AG04449 (cell line): Measurements from ENCODE around the gene MBD2.

Experiments
- CTCF ChIA-PET: fragments of 350-600 bp; formaldehyde crosslinking; extraction: SDS; loops from one replicate; lab custom pipeline; 2021; ENCODE audit warnings: antibody characterized with exemption; lab: Yijun Ruan, JAX
- POLR2A ChIA-PET: fragments of 400-600, 350-600 bp; formaldehyde crosslinking; extraction: SDS; loops from one replicate; lab custom pipeline; 2020; ENCODE audit warnings: antibody characterized with exemption, inconsistent platforms; lab: Yijun Ruan, JAX
- DNase-seq: peaks from one replicate; pipeline ENCODE4 v3.0.0-alpha.2; 2010; ENCODE audit warnings: low read depth, low spot score
- H3K4me3 ChIP-seq: 2 replicates; pipeline ENCODE4 v1.5.1; 2011; ENCODE audit warnings: low read depth, mild to moderate bottlenecking, control low read depth, low read length
- TF ChIP-seq, protein P1 (sequence below): IDR thresholded peaks from one replicate; pipeline ENCODE4 v1.5.1; 2011; ENCODE audit warnings: mild to moderate bottlenecking, moderate library complexity, low read length, control low read depth, inconsistent platforms; ENCODE audit not compliant: insufficient read depth; ENCODE audit errors: missing control alignments

MBD2 gene

DNA sequence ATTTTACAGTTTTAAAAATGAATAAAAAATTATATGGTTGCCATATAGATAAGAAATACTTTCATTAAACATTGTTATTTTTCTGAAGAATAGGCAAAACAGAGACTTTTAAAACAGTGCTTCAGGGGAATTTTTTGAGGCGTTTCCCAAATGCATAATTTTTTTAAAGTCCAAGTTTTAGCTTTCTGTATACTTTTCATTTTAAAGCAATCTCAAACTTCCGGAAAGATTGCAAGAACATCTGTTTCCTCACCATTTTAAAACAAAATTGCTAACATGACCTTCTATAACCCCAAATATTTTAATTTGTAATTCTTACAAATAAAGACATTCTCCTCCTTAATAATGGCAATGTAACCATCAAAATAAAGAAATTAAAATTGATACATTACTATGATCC, 15.1 kb upstream of the MBD2 start:
- H3K4me3 ChIP-seq = no peak overlapping the region
- ChIA-PET POLR2A (no interaction called here), CTCF (no interaction called here)

DNA sequence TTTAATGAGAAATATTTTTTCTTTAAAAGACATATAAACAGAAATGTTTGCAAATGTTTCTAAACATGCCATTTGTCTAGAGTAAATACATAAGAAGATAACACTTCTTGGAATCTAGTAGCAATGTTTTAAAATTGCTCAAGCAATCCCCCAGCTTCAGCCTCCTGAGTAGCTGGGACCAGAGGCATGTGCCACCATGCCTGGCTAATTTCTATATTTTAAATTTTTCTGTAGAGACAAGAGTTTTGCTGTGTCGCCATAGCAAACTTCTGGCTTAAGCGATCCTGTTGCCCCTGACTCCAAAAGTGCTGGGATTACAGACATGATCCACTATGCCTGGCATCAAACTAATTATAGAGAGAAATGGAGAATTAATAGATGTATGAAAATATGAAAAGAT, 14.6 kb upstream of the MBD2 start:
- no peak for DNase-seq
- H3K4me3 ChIP-seq = no peak overlapping the region
- ChIA-PET POLR2A (no interaction called here), CTCF (no interaction called here)
- TF ChIP-seq, protein P1, sequence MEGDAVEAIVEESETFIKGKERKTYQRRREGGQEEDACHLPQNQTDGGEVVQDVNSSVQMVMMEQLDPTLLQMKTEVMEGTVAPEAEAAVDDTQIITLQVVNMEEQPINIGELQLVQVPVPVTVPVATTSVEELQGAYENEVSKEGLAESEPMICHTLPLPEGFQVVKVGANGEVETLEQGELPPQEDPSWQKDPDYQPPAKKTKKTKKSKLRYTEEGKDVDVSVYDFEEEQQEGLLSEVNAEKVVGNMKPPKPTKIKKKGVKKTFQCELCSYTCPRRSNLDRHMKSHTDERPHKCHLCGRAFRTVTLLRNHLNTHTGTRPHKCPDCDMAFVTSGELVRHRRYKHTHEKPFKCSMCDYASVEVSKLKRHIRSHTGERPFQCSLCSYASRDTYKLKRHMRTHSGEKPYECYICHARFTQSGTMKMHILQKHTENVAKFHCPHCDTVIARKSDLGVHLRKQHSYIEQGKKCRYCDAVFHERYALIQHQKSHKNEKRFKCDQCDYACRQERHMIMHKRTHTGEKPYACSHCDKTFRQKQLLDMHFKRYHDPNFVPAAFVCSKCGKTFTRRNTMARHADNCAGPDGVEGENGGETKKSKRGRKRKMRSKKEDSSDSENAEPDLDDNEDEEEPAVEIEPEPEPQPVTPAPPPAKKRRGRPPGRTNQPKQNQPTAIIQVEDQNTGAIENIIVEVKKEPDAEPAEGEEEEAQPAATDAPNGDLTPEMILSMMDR = no peak

More for the DNA sequence above, 15.1 kb upstream of the MBD2 start:
- TF ChIP-seq, protein P1 = no peak
- DNase-seq = no peak

DNA sequence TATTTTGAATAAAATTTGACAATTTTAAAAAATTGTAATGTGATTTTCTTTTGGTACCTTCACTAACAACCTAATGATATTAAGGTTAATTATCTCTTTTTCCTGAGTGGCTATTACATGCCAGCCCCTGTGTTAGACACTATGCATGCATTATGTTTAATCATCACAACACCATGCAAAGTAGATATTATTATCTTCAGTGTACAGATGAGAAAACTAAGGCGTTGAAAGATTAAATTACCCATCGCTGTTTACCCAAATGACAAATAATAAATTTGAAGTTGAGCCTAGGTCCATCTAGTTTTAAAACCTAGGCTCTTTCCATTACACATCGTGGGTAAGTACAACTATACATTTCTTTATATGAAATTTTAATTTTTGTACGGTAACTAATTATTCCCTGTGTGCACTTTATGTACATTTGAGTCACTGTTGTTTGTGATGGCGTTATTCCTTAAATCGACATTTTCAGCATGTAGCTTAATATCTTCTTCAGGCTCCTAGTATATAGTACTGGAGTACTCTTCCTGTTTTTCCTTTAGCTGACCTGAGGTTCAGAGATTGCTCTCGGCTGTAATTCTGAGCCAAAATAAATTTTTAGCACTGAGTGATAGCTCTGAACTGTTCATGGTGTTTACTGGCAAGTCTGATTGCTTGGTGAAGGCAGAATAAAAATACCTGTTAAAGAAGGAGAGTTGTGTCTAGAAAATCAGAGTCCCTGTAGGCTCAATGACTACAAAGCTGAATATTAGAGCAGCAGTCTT, 13.9 kb upstream of the MBD2 start:
- ChIA-PET POLR2A (no interaction called here), CTCF (interaction anchor here (1.4 kb wide), 1 partner anchor 11 kb away, joined by 3 read pairs; no protein-coding TSS in a partner anchor)
- DNase-seq = no peak
- TF ChIP-seq, protein P1 = no peak
- no peak overlapping the region for H3K4me3 ChIP-seq

DNA sequence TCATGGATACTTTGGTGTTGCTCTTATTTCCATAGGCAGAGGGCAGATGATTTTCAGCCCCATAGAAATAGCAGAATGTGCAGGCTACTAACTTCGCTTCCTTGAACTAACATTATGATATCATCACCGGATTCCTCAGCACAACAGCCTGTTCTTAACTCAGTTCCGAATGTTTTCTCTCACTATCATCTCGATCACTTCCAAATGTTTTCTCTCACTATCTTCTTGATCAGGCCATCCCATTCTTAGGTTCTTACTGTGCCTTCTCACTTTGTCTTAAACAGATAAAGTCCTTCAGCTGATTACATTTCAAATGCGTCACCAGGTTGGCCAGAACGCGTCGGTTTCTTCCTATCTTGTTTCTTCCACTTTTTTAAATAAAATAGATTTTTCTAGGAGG, 11.4 kb upstream of the MBD2 start:
- ChIA-PET POLR2A (no interaction called here), CTCF (interaction anchor here (1.2 kb wide), 1 partner anchor 11 kb away, joined by 3 read pairs; no protein-coding TSS in a partner anchor)
- no peak for DNase-seq
- H3K4me3 ChIP-seq = no peak overlapping the region
- TF ChIP-seq, protein P1 = no peak

DNA sequence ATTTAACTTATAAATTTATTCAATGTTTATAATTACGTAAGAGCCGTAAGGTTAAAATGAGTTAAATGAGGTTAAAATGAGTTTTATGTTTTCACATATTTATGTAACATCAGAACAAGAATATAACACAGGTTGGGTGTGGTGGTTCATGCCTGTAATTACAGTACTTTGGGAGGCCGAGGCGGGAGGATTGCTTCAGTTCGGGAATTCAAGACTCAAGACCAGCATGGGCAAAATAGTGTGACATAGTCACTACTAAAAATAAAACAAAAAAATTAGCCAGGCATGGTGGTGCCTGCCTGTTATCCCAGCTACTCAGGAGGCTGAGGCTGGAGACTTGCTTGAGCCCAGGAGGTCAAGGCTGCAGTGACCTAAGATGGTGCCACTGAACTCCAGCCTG, 9.3 kb upstream of the MBD2 start:
- H3K4me3 ChIP-seq = no peak overlapping the region
- CTCF ChIA-PET = no interaction called here
- POLR2A ChIA-PET = no interaction called here
- TF ChIP-seq, protein P1 = no peak
- no peak for DNase-seq

DNA sequence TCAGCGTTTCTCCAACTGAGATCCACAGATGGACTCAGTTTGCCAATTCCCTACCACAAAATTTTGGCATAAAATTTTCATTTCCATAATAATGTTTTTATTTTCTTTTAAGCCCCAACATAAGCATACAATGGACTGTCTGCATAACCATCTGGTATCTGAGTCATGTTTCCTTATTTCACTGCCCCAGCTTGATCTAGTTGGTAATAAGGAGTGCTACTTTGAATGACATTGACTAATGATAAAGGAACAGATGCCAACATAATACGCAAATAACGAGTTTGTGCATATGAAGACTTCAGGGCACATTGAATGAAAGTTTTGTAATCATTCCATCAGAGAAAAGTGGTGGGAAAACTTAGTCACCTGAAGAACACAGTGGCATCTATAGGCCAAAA, 8.8 kb upstream of the MBD2 start:
- H3K4me3 ChIP-seq = no peak overlapping the region
- no peak for DNase-seq
- ChIA-PET POLR2A (interaction anchor here (1.0 kb wide), 1 partner anchor 9 kb away, joined by 3 read pairs; the partner anchor contains the start of gene MBD2), CTCF (no interaction called here)
- TF ChIP-seq, protein P1 = no peak
